ENCODE data around the gene CTDSPL. TPM values are rescaled to one million over a fixed set of nuclear protein-coding genes. Genes with fewer than 3 reads are reported as not detected.

Gene CTDSPL
- total RNA-seq, 1 donor from 2014 or later, result 10.9 TPM

DNA sequence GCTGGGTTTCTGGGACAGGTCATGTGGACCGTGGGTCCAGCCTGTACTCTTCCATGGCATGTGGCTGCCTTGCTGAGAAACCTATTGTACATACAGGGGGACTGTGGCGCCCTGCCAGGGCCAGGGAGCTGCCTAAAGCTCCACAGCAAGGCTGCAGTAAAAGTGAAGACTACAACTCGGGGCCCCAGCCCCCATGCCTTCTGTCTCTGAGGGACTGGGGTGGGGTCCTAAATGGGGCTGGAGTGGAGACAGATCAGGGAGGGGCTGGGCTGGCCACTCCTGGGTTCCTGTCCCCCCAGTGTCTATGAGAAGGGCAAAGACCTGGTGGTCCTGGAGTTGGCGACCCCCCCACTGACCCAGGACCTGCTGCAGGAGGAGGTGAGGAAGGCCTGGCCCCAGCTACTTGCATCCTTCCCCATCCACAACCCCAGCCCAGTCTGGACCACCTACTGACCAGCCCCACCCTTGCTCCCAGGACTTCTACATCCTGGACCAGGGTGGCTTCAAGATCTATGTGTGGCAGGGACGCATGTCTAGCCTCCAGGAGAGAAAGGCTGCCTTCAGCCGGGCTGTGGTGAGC, 136.2 kb downstream of the CTDSPL start:
- intact Hi-C loops (cut with micrococcal nuclease), result no loop called here

DNA sequence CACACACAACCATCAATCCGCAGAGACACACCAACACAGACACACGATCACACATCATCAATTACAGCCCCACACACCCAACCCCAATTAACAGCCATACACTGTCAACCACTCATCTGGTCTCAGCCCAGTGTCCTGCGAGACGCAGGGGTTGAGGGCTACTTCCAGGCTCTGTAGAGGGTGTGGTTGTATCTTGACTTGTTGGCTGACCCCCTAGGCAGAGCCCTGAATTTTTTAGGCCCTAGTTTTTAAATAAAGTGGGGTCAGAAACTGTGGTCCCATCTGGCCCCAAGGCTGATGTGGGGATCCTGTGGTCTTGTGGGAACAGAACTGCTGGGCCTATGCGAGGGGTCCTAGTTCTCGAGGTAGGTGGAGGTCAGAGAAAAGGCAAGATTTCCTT, 138.2 kb downstream of the CTDSPL start:
- intact Hi-C loops (cut with micrococcal nuclease), result no loop called here

DNA sequence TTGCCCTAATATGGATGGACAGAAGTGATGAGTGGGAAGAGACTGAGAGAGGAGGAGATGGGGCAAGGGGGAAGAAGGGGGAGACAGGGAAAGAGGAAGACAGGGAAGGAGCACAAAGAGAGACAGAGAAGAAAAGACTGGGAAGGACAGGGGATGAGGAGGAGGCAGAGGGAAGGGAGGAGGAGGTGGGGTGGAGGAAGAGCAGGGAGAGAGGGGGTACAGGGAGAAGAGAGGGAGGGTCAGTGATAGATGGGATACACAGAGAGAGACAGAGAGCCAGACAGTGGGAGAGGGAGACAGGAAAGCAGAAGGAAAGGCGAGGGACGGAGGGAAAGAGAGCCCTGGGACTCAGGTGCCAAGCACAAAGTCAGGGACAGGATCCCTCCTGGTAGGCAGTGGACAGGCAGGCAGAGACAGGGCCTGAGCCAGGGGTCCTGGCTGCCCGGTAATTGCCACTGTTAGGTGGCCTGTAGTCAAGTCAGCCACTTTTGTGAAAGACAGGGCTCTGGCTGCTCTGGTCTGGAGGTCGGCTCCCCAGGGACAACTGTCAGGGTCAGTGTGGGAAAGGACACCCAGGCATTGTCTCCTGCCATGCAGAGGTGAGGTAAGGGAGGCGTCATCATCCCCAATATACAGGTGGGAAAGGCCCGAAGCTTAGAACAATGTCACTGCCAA, 138.7 kb downstream of the CTDSPL start:
- intact Hi-C loops (cut with micrococcal nuclease), result no loop called here

DNA sequence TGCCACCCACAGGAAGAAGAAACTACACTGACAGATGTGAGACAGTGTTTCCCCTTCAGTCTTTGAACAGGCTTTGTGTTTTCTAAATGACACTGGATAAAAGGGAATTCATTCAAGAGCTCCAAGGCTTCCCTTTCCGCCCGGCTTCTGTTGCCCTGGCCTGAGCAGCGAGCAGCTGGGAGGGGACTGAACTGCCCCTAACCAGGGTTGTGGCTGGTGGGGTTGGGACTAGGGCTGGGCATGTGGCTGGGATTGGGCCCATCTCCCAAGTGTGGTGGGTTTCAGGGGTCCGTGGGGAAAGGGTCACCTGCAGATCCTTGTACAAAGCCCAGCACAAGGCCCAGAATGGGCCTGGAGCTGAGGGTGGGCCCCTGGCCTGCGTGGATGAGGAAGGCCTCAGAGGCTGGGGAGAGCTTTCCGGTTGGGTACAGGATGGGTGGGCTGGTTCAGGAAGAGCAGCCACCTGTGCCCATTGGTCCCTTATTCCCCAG, 139.3 kb downstream of the CTDSPL start:
- intact Hi-C loops (cut with micrococcal nuclease), result no loop called here

DNA sequence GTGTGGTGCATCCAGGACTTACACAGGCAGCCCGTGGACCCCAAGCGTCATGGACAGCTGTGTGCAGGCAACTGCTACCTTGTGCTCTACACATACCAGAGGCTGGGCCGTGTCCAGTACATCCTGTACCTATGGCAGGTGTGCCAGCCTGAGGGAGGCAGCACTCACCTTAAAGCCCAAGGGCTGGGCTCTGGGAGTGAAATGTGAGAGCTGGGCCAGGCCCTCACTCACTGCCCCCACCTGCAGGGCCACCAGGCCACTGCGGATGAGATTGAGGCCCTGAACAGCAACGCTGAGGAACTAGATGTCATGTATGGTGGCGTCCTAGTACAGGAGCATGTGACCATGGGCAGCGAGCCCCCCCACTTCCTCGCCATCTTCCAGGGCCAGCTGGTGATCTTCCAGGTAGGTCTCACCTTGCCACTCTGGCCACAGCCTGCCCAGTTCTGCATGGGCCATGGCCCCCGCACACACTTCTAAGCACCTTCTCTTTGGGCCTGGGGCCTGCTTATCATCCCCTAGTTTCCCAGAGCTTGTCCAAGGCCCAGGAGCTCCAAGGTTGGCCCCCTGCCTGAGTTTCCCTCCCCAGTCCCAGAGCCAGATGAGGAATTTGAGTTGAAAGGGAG, 139.9 kb downstream of the CTDSPL start:
- intact Hi-C loops (cut with micrococcal nuclease), result no loop called here

DNA sequence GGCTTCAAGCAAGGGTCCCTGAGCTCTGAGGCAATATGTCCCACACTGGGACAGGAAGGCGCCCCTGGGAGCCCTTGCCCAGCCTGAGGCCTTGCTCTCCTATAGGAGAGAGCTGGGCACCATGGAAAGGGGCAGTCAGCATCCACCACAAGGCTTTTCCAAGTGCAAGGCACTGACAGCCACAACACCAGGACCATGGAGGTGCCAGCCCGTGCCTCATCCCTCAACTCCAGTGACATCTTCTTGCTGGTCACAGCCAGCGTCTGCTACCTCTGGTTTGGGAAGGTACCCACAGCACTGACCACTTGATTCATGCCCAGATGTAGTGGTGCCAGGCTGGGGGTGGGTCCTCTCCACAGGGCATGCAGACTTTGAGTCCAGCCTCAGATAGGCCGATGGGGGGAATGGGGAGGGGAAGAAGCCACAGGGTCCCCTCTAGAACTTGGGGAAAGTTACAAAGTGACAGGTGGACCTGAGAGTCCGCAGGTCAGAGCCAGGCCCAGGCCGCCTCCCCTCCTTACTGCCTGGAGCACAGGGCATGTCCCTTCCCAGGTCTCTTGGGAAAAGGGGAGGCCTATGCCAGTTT, 140.7 kb downstream of the CTDSPL start:
- intact Hi-C loops (cut with micrococcal nuclease), result no loop called here

DNA sequence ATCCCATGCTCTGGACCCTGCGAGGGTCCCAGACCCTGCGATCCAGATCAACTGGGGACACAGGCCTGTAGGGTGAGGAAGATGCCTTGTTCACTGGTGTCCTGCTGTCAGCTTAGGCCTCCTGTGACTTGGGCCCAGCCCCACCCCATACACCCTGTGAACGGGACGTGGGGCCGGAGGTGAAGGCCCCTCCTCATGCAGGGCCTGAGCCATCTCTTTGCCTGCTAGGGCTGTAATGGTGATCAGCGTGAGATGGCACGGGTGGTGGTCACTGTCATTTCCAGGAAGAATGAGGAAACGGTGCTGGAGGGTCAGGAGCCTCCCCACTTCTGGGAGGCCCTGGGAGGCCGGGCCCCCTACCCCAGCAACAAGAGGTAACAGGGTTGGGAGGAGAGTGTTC, 141.3 kb downstream of the CTDSPL start:
- intact Hi-C loops (cut with micrococcal nuclease), result loop anchor here (1.0 kb wide), 1 partner anchor 29 kb away; no protein-coding TSS in a partner anchor

DNA sequence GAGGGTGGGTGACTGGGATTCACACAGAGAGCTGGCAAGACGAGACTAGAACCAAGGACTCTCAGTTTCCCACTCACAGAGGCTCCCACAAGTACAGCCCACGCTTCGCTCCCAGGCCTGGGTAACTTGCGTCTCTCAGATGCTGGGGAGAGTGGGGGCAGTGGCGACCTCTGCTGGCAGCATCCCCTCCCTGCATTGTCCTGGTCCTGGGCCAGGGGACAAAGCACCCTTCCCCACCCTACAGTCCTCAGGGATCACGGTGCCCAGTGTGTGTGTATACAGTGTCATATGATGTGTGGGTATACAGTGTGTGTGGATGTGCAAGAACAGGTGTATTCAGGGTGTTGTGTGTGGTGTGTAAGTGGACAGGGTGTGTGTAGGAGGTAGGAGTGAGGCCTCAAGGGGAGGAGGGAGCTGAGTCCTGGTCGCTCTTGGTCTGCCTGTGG, 141.7 kb downstream of the CTDSPL start:
- intact Hi-C loops (cut with micrococcal nuclease), result loop anchor here (1.0 kb wide), 1 partner anchor 29 kb away; no protein-coding TSS in a partner anchor

DNA sequence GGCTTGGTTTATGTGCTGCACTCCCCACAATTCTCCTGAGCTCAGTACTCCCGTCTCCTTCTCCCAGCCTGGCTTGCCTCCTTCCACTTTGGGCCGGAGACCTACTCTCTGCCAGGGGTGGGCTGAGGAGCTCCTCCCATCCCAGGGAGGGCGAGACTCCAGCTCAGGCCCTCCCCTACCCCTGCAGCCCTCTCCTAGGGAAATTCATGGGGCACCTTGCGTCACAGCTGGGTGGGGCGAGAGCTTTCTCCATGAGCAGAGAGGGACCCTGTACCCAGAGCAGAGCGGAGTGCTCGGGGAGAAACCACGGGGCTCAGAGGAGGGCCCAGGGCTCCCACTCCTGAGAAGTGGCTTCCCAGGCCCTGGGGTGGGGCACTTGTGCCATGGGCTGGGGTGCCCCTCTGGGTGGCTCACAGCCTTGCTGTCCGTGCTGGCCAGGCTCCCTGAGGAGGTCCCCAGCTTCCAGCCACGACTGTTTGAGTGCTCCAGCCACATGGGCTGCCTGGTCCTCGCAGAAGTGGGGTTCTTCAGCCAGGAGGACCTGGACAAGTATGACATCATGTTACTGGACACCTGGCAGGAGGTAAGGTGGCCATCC, 142.2 kb downstream of the CTDSPL start:
- intact Hi-C loops (cut with micrococcal nuclease), result loop anchor here (1.0 kb wide), 1 partner anchor 30 kb away; no protein-coding TSS in a partner anchor

DNA sequence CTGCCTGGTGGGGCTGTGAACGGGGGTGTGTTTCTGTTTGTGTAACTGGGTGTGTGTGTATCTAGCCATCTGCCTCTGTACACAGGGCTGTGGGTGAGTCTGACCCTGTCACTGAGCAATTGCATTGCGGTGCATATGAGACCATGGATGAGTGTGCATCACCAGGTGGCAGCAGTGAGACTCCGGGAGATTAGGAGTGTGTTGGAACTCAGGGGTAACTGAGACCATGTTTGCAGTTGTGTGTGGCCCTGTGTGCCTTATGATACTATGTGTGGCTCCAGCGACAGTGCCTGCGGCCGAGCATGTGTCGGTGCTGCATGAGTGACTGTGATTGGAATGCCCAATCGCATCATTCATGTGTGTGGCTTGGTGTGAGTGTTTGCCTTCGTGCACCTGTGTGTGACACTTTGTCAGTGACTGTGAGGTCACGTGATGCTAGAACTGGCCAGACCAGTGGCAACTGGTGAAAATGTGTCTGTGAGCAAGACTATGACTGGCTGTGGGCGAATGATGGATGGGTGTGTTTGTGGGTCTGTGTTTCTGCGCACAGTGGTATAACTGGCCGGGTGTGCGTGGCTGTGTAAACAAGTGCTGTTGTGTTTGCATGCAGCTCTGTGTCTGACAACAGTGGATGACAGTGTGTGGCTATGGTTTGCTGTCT, 142.9 kb downstream of the CTDSPL start:
- intact Hi-C loops (cut with micrococcal nuclease), result no loop called here

DNA sequence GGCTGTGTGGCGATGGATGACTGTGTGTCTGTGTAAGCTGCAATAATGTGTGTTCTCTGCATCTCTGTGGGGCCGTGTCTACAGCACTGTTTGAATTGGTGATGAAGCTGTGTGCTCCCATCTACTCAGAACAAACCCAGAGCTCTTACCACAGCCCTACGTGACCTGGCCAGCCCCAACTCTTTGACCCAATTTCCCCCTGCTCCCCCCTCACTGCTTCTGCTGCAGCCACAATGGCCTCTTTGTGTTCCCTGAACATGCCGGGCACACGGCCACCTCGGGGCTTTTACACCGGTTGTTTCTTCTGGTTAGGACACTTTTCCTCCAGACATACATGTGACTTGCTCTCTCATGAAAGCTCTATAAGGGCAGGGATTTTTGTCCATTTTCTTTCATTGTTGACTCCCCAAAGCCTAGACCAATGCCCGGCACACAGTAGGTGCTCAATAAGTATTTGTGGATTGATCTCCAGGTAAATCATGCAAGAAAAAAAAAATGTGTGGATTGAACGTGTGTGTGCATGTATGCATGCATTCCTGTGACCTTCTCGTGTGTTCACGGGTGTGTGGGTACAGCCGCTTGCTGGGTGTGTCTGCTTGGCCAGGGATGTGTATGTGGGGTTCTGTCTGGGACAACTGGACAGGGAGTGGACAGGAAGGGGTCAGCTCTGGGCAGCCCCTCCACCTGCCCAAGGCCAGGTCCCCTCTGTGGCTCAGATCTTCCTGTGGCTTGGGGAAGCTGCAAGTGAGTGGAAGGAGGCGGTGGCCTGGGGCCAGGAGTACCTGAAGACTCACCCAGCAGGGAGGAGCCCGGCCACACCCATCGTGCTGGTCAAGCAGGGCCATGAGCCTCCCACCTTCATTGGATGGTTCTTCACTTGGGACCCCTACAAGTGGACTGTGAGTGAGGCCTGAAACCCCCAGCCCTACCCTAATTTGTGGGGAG, 143.7 kb downstream of the CTDSPL start:
- intact Hi-C loops (cut with micrococcal nuclease), result no loop called here

DNA sequence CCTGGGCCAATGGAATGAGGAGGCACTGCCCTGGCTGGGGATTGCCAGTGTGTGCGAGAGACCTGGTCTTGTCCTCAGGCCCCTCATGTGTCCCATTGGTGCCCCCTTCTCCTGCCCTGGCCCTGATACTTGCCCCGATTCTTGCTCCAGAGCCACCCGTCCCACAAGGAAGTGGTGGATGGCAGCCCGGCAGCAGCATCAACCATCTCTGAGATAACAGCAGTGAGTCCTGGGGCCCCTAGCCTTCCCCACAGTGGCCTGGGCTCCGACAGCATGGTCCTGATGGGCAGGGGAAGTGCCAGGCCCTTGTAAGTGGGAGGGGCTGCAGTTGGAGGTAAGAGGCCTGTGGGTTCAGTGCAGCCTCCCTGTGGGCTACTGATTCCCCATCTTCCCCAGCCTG, 144.4 kb downstream of the CTDSPL start:
- intact Hi-C loops (cut with micrococcal nuclease), result no loop called here

DNA sequence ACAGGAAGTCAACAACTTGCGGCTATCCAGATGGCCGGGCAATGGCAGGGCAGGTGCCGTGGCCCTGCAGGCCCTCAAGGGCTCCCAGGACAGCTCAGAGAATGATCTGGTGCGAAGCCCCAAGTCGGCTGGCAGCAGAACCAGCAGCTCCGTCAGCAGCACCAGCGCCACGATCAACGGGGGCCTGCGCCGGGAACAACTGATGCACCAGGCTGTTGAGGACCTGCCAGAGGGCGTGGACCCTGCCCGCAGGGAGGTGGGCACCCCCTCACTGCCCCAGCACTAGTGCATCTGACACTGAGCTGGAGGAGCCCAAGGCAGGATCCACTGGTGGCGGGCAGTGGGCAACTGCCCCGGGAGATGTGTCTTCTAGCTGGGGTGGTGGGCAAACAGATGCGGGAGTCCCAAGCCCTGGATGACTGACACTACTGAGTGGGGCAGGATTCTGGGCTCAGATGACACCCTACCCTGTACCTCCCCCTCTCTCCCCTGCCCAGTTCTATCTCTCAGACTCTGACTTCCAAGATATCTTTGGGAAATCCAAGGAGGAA, 144.8 kb downstream of the CTDSPL start:
- intact Hi-C loops (cut with micrococcal nuclease), result no loop called here

DNA sequence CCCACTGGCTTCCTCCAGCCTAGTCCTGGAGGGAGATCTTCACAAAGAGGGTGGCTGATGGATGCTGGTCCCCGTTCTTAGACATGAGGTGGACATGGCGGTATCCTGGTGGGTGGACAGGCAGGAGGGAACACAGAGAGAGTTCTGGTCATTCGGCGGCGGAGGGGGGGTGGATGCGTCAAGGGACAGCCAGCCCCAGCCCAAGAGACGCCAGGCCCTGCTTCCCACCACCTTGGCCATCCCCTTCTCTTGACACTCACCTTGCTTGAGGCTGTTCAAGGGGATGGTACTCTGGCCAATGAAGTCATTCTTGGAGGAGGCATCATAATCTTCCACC, 146.0 kb downstream of the CTDSPL start:
- intact Hi-C loops (cut with micrococcal nuclease), result no loop called here

DNA sequence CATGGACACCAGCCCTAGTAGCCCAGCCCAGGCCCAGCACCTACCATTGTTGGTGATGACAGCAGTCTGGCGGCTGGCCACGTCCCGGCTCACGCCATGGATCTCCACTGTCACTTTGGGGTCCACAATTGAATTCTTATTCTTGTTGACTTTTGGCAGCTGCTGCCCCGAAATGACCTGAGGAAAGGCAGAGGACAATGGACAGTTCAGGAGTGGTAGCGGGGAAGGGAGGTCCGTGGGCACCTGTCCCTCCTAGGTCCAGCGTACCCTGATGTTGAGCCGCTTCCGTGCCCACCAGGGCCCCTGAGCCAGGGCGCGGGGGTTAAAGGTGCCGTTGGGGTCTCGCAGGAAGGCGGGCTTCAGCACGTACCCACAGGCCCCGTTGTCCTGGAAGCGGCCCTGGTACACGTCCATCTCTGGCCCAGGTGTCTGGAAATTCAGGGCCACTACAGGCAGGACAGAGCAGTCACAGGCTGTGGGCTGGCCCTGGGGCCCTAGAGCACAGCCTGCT, 146.6 kb downstream of the CTDSPL start:
- intact Hi-C loops (cut with micrococcal nuclease), result no loop called here

DNA sequence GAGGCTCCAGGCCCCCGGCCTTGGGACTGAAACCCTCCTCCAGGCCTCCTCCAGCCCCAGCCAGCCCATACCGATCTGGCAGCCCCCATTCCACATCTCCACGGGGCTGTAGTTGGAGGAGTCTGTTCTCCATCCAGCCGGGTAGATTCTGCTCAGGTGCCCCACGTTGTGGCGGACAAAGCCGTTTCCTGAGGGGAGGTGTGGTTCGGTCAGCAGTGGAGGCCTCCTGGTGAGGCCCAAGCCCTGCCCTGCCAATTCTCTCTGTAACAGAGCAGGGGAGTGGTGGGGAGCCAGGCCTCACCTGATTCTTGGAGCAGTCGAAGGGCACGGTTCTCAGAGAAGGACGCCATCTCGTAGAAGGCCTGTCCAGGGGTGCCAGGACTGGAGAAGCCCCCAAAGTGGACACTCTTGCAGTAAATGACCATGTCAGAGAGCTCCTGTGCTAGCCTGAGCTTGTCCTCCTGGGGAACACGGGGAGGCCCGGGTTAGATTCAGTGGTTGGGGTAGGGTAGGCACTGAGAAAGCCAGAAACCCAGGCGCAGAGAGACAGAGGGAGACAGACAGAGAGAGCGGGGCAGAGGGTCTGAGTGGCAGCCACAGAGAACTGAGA, 147.4 kb downstream of the CTDSPL start:
- intact Hi-C loops (cut with micrococcal nuclease), result no loop called here

DNA sequence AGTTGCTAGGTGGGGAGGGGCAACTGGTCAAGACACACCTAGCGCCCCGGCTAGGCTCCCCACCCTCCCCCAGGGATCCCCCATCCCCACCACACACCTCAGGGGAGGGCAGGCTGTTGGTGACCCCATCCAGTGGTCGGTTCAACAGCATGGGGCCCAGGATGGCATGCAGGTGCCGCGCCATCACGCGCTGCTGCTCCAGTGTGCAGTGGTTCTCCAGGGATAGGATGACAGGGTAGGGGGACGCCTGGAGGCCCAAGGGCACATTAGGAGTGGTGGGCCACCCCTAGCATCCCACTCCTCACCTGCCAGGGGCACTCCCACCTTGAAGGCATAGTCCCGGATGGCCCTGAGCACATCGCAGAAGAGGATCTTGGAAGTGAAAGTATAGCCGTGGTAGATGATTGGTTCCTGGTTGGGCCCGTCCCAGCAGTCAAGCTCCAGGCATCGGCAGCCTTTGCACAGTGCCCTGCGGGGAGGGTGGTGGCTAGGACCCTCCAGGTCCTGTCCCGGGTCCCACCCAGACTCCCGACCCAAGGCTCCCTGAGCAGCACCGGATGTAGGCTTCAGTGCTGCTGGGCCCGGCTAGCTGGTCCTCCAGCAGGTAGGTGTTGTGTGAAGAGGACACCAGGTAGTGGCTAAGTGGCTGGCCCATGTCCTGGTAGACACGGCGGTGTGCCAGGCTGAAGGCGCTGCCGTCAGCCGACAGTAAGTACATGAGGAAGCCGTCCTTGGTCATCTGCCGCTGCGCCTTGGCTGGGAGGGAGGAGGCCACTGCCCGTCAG, 148.3 kb downstream of the CTDSPL start:
- intact Hi-C loops (cut with micrococcal nuclease), result no loop called here

DNA sequence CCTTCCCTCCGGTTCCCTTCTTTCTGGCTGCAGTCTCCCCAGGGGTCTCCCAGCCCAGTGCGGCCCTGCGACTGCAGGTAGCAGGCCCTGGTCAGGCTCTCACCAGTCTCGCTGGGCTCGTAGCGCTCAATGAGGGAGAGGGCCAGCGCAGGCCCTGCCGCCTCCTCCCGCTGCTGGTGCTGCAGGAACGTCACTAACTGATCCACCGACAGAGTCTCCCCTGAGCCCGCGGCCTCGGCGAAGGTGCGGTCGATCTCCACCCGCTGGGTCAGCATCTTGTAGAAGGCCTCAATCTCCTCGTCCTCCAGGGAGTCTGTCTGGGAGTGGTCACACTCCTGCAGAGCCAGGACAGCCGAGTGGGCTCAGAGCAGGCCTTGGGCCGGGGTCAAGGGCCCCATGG, 149.4 kb downstream of the CTDSPL start:
- intact Hi-C loops (cut with micrococcal nuclease), result no loop called here
